ENCODE results near the gene KPNA1. TPM values are rescaled to one million over a fixed set of nuclear protein-coding genes. Genes with fewer than 3 reads are reported as not detected.

Gene KPNA1
- total and polyA plus RNA-seq, 2 of the 13 experiments (the other 11 are each of a cell fraction or from before 2014, with no cell fraction given): 15.4 to 30.0 TPM

GRCh38 chr3:122560680-122561079 is 45.9 kb upstream of the KPNA1 start (continued):
- TF ChIP-seq BCLAF1 (IDR thresholded peaks at IDR 0.05): no peak
- no peak for TF ChIP-seq GATA4 (IDR thresholded peaks at IDR 0.05; ENCODE audit: borderline replicate concordance, low read depth)
- TF ChIP-seq ZNF558 (CRISPR knock-in tag; IDR thresholded peaks at IDR 0.05; ENCODE audit: borderline replicate concordance): no peak
- TF ChIP-seq CEBPZ (IDR thresholded peaks at IDR 0.05; ENCODE audit: low read length): no peak
- peak; percentile 81 for TF ChIP-seq CTCF (CRISPR knock-in tag; IDR thresholded peaks at IDR 0.05)
- no peak for TF ChIP-seq ZNF709 (CRISPR knock-in tag; IDR thresholded peaks at IDR 0.05)
- TF ChIP-seq ZNF44 (CRISPR knock-in tag; IDR thresholded peaks at IDR 0.05): no peak
- no peak for TF ChIP-seq CSRNP2 (CRISPR knock-in tag; conservative IDR thresholded peaks at IDR 0.05; ENCODE audit: low read depth)
- TF ChIP-seq ATF7 (IDR thresholded peaks at IDR 0.05): peak; percentile 40
- no peak for TF ChIP-seq ATF7 (CRISPR knock-in tag; IDR thresholded peaks at IDR 0.05)
- TF ChIP-seq ZNF451 (CRISPR knock-in tag; IDR thresholded peaks at IDR 0.05): no peak
- TF ChIP-seq ZNF232 (CRISPR knock-in tag; IDR thresholded peaks at IDR 0.05; ENCODE audit: borderline replicate concordance): no peak
- TF ChIP-seq ZNF749 (CRISPR knock-in tag; IDR thresholded peaks at IDR 0.05; ENCODE audit: borderline replicate concordance): no peak
- no peak for TF ChIP-seq SMAD9 (CRISPR knock-in tag; IDR thresholded peaks at IDR 0.05)

Data from HepG2 (cell line).